DOHH2 (cell line): Measurements from ENCODE around the gene HES1.
A peak's percentile ranks its signal among the peaks of the same experiment; 100 is the strongest.

Experiments
- H3F3A ChIP-seq: fragments of 200-600 bp; sonication (generic), shearing (Covaris generic); 2 replicates; pipeline ENCODE4 v1.6.0; 2016; ENCODE audit warnings: antibody characterized with exemption, mild to moderate bottlenecking; ENCODE audit not compliant: control insufficient read depth, insufficient read depth
- H3K27ac ChIP-seq: fragments of 200-600 bp; sonication (generic); 2 replicates; pipeline ENCODE4 v1.5.1; 2014; ENCODE audit warnings: low read depth, mild to moderate bottlenecking, low read length, moderate library complexity
- H3K27me3 ChIP-seq: fragments of 200-600 bp; sonication (generic); 2 replicates; pipeline ENCODE4 v1.6.1; 2014; ENCODE audit warnings: mild to moderate bottlenecking, low read length, mixed read lengths; ENCODE audit not compliant: control insufficient read depth
- H3K36me3 ChIP-seq: fragments of 200-600 bp; sonication (generic); 2 replicates; pipeline ENCODE4 v1.6.1; 2014; ENCODE audit warnings: mild to moderate bottlenecking, low read length, moderate library complexity, mixed read lengths; ENCODE audit not compliant: control insufficient read depth
- H3K4me1 ChIP-seq: fragments of 200-600 bp; sonication (generic); 2 replicates; pipeline ENCODE4 v1.6.1; 2014; ENCODE audit warnings: mild to moderate bottlenecking, low read length, mixed read lengths; ENCODE audit not compliant: control insufficient read depth
- H3K4me2 ChIP-seq: fragments of 200-600 bp; sonication (generic); 2 replicates; pipeline ENCODE4 v1.6.0; 2014; ENCODE audit warnings: mild to moderate bottlenecking, low read length, moderate library complexity
- H3K4me3 ChIP-seq: fragments of 200-600 bp; sonication (generic); 2 replicates; pipeline ENCODE4 v1.5.1; 2014; ENCODE audit warnings: mild to moderate bottlenecking, low read length, mixed read lengths
- H3K79me2 ChIP-seq: fragments of 200-600 bp; sonication (generic); 2 replicates; pipeline ENCODE4 v1.6.1; 2014; ENCODE audit warnings: mild to moderate bottlenecking, low read length, mixed read lengths; ENCODE audit not compliant: control insufficient read depth
- H3K9me2 ChIP-seq: fragments of 200-600 bp; sonication (generic); replicated peaks from 2 replicates; pipeline ENCODE4 v1.6.1; 2014; ENCODE audit warnings: mild to moderate bottlenecking, low read length, mixed read lengths; ENCODE audit not compliant: control insufficient read depth
- H3K9me3 ChIP-seq: fragments of 200-600 bp; sonication (generic); 2 replicates; pipeline ENCODE4 v1.6.1; 2014; ENCODE audit warnings: antibody characterized with exemption, low read length, mixed read lengths; ENCODE audit not compliant: control insufficient read depth, insufficient read depth
- H4K20me1 ChIP-seq: fragments of 200-600 bp; sonication (generic); 2 replicates; pipeline ENCODE4 v1.6.0; 2014; ENCODE audit warnings: low read depth, mild to moderate bottlenecking, antibody characterized with exemption, low read length, moderate library complexity; ENCODE audit not compliant: control insufficient read depth, insufficient read depth
- CTCF ChIP-seq: fragments of 200-600 bp; sonication (generic); IDR thresholded peaks from one replicate; pipeline ENCODE4 v1.5.1; 2014; ENCODE audit warnings: antibody characterized with exemption, mild to moderate bottlenecking, low read depth, low read length; ENCODE audit not compliant: poor library complexity, severe bottlenecking
- EZH2phosphoT487 ChIP-seq: fragments of 200-600 bp; sonication (generic); IDR thresholded peaks from 2 replicates; pipeline ENCODE4 v1.6.1; 2017; ENCODE audit warnings: borderline replicate concordance, mild to moderate bottlenecking, antibody characterized with exemption, low read length, moderate library complexity, mixed read lengths

HES1 gene

DNA sequence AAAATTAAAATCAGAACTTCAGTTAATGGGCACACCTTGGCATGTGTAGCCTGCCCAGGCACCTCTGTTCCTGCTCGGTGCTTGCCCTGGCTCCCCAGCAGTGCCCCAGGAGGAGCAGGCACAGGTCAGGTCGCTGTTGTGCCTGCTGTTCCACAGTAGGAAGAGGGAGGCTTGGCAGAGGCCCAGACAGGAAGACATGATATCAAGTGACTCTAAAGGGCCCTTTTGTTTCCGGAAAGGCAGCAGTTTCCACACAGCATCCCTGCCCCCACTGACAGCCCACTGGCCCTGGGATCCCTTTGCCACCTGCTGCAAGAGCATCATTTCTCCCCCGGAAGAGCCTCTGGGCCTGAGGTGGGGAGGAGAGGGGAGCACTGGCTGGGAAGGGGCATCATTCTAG lies 40.5 kb upstream of the HES1 start:
- TF ChIP-seq CTCF = no peak
- TF ChIP-seq EZH2phosphoT487 = no peak

DNA sequence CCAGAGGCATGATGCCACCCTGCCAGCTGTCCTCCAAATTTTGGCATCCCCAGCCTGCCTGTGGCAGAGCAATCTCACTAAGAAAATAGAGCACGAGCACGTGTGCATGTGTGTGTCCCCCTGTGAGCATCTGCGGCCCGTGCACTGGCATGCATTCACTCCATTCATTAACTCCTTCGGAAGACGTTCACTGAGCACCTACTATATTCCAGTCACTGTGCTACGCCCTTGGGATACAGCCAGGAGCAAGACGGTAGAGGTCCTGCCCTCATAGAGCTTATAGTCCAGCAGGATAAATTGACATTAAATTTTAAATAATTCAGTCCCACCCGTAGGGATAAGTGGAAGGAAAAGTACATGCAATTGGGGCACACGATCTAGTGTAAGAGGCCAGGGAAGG lies 40.0 kb upstream of the HES1 start:
- H3K36me3 ChIP-seq = no peaks in the 10 kb centered on the region
- no peak overlapping the region for H3K4me3 ChIP-seq
- peaks cover 46% of the 10 kb centered on the region for H3K4me1 ChIP-seq
- peak overlapping the region; percentile 17 for H3K4me2 ChIP-seq
- no peaks in the 10 kb centered on the region for H3K9me2 ChIP-seq
- 0 out of 2 replicates have a peak, but pooled peaks cover 5% of the 10 kb centered on the region for H3F3A ChIP-seq
- H3K27me3 ChIP-seq = no peaks in the 10 kb centered on the region
- TF ChIP-seq EZH2phosphoT487 (no peak), CTCF (no peak)
- H3K9me3 ChIP-seq = no peaks in the 10 kb centered on the region
- H3K79me2 ChIP-seq = peaks cover 7% of the 10 kb centered on the region
- H3K27ac ChIP-seq = no peak overlapping the region
- H4K20me1 ChIP-seq = no peaks in the 10 kb centered on the region

More for the DNA sequence above, 40.5 kb upstream of the HES1 start:
- H3K4me1 ChIP-seq = peaks cover 42% of the 10 kb centered on the region
- no peak overlapping the region for H3K4me3 ChIP-seq
- H3K9me2 ChIP-seq = no peaks in the 10 kb centered on the region
- no peaks in the 10 kb centered on the region for H4K20me1 ChIP-seq
- peak overlapping the region; percentile 17 for H3K4me2 ChIP-seq
- H3K9me3 ChIP-seq = no peaks in the 10 kb centered on the region
- no peaks in the 10 kb centered on the region for H3K27me3 ChIP-seq
- no peaks in the 10 kb centered on the region for H3K36me3 ChIP-seq
- H3K79me2 ChIP-seq = peaks cover 7% of the 10 kb centered on the region
- no peak overlapping the region for H3K27ac ChIP-seq
- 0 out of 2 replicates have a peak, but pooled peaks cover under 1% of the 10 kb centered on the region for H3F3A ChIP-seq

DNA sequence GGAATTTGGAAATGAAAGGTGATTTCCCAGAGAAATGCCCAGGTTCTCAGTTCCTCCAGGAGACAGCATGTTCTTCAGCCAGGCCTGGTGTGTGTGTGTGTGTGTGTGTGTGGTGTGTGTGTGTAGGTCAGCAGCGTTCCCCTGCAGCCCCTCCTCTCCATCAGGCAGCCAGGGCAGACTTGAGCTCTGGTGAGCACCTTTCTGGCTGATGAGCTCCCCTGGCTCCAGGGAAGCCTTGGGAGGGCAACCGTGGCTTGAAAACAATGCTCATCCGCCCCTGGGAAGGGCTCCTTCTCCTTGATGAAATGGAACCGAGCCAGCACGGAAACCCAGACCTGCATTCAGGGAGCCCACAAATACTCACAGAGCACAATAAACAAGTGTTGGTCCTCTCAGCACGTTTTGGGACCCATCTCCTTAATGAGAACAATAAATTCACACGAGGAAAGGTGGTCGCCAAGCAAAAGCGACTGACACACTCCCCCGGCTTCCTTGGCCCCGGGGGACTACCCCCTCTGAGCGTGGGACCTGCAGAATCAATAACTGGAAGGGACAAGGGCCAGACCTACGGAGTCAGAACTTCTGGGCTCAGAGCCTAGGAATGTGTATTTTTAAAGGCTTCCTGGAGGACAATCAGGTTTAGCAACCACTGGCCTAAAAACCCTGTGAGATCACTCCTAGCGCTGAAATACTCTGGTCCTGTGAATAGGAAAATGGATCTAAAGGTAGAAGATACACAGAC lies 38.6 kb upstream of the HES1 start:
- peaks cover 7% of the 10 kb centered on the region for H3K79me2 ChIP-seq
- peaks cover 60% of the 10 kb centered on the region for H3K4me1 ChIP-seq
- no peaks in the 10 kb centered on the region for H3K27me3 ChIP-seq
- no peak overlapping the region for H3K4me3 ChIP-seq
- no peaks in the 10 kb centered on the region for H3K9me2 ChIP-seq
- TF ChIP-seq EZH2phosphoT487 = no peak
- no peaks in the 10 kb centered on the region for H4K20me1 ChIP-seq
- no peaks in the 10 kb centered on the region for H3K9me3 ChIP-seq
- no peak overlapping the region for H3K27ac ChIP-seq
- H3K36me3 ChIP-seq = no peaks in the 10 kb centered on the region
- H3K4me2 ChIP-seq = no peak overlapping the region
- H3F3A ChIP-seq = 0 out of 2 replicates have a peak, but pooled peaks cover 6% of the 10 kb centered on the region
